ENCODE results near the gene P3H2. TPM values are rescaled to one million over a fixed set of nuclear protein-coding genes. Genes with fewer than 3 reads are reported as not detected.
"Not testable (repeated sequence)": the region's sequence is repeated elsewhere in the genome, so short reads cannot be mapped to it uniquely, and the experiment has no call there.

Gene P3H2
- polyA plus RNA-seq (ENCODE audit: insufficient read length in 3 of 3): 100 to 1,000 TPM in 2 of 3 donors, 10 to 100 TPM in 1; 93.0 to 114 (median 105) TPM

- DNase-seq (ENCODE audit: low read depth in 3 of 3, low spot score in 2 of 3): peak; percentile 69 to 83 (median 78)
These were observed at the start of gene P3H2 for GRCh38 chr3:190120269-190121060. Gene P3H2 (minus strand): TSS chr3:190120897. CDS start chr3:190120731, 166 bp downstream.

- no peak for DNase-seq (ENCODE audit: low read depth in 3 of 3, low spot score in 2 of 3)
These were observed 49.2 kb upstream of the P3H2 start for GRCh38 chr3:190169877-190170276.

GRCh38 chr3:190169243-190169642 is 48.5 kb upstream of the P3H2 start:
- DNase-seq (ENCODE audit: low read depth in 3 of 3, low spot score in 2 of 3): no peak

GRCh38 chr3:190167936-190168680 is 47.4 kb upstream of the P3H2 start:
- DNase-seq (ENCODE audit: low read depth in 3 of 3, low spot score in 2 of 3): no peak

GRCh38 chr3:190166948-190167347 is 46.3 kb upstream of the P3H2 start:
- DNase-seq (ENCODE audit: low read depth in 3 of 3, low spot score in 2 of 3): no peak

- no peak for DNase-seq (ENCODE audit: low read depth in 3 of 3, low spot score in 2 of 3)
These were observed 44.6 kb upstream of the P3H2 start for GRCh38 chr3:190165253-190165652.

GRCh38 chr3:190162013-190162412 is 41.3 kb upstream of the P3H2 start:
- DNase-seq (ENCODE audit: low read depth in 3 of 3, low spot score in 2 of 3): not testable (repeated sequence)

- no peak for DNase-seq (ENCODE audit: low read depth in 3 of 3, low spot score in 2 of 3)
These were observed 39.3 kb upstream of the P3H2 start for GRCh38 chr3:190159902-190160435.

GRCh38 chr3:190158261-190158660 is 37.6 kb upstream of the P3H2 start:
- no peak for DNase-seq (ENCODE audit: low read depth in 3 of 3, low spot score in 2 of 3)

GRCh38 chr3:190155752-190156151 is 35.1 kb upstream of the P3H2 start:
- DNase-seq (ENCODE audit: low read depth in 3 of 3, low spot score in 2 of 3): no peak

GRCh38 chr3:190150681-190151080 is 30.0 kb upstream of the P3H2 start:
- DNase-seq (ENCODE audit: low read depth in 3 of 3, low spot score in 2 of 3): no peak

GRCh38 chr3:190149830-190150619 is 29.3 kb upstream of the P3H2 start:
- not testable (repeated sequence) for DNase-seq (ENCODE audit: low read depth in 3 of 3, low spot score in 2 of 3)

GRCh38 chr3:190144793-190145192 is 24.1 kb upstream of the P3H2 start:
- not testable (repeated sequence) for DNase-seq (ENCODE audit: low read depth in 3 of 3, low spot score in 2 of 3)

- DNase-seq (ENCODE audit: low read depth in 3 of 3, low spot score in 2 of 3): no peak
These were observed 21.3 kb upstream of the P3H2 start for GRCh38 chr3:190142041-190142440.

- DNase-seq (ENCODE audit: low read depth in 3 of 3, low spot score in 2 of 3): no peak
These were observed 18.7 kb upstream of the P3H2 start for GRCh38 chr3:190139365-190139764.

- DNase-seq (ENCODE audit: low read depth in 3 of 3, low spot score in 2 of 3): no peak
These were observed 11.7 kb upstream of the P3H2 start for GRCh38 chr3:190132371-190132770.

- no peak for DNase-seq (ENCODE audit: low read depth in 3 of 3, low spot score in 2 of 3)
These were observed 10.6 kb upstream of the P3H2 start for GRCh38 chr3:190131329-190131728.

GRCh38 chr3:190130696-190131095 is 10.0 kb upstream of the P3H2 start:
- no peak for DNase-seq (ENCODE audit: low read depth in 3 of 3, low spot score in 2 of 3)

GRCh38 chr3:190130037-190130436 is 9.3 kb upstream of the P3H2 start:
- DNase-seq (ENCODE audit: low read depth in 3 of 3, low spot score in 2 of 3): no peak

GRCh38 chr3:190127797-190128196 is 7.1 kb upstream of the P3H2 start:
- no peak for DNase-seq (ENCODE audit: low read depth in 3 of 3, low spot score in 2 of 3)

GRCh38 chr3:190127195-190127594 is 6.5 kb upstream of the P3H2 start:
- no peak for DNase-seq (ENCODE audit: low read depth in 3 of 3, low spot score in 2 of 3)

Measured in right renal cortex interstitium (tissue), 3 donors.